ENCODE data around the gene PPM1F.
"Not testable (repeated sequence)": the region's sequence is repeated elsewhere in the genome, so short reads cannot be mapped to it uniquely, and the experiment has no call there.

The PPM1F gene

DNA sequence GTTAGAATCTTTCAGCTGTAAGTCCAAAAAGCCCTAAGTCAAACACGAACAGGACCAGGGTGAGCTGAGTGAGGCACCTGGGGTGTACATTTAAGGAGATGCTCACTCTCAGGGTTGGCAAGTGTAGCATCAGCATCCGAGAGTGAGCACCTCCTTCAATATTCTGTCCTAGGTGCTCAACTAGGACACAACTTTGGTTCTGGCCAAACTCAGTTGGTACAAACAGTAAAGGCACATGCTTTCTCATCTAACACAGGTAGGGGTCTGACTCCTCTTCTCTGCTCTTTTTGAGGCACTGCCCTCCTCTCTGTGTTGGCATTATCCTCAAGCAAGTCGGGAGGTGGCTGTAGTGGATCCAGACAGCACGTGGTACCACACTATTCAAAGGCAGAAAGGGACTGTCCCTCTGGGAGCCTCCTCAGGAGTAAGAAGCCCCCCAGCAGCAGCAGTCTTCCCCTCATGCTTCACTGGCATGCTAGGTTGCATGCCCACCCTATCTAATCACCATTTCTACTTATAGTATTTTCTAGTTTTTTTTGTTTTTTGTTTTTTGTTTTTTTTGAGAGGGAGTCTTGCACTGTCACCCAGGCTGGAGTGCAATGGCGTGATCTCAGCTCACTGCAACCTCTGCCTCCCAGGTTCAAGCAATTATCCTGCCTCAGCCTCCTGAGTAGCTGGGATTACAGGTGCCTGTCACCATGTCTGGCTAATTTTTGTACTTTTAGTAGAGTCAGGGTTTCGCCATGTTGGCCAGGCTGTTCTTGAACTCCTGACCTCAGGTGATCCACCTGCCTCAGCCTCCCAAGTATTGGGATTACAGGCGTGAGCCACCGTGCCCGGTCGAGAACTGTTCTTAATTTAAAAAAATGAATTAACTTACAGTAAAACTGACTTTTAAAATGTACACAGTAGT, 70.6 kb downstream of the PPM1F start:
- DNase-seq = no peak

- no peak for DNase-seq
These were observed 76.0 kb downstream of the PPM1F start for GRCh38 chr22:21876486-21877176.

DNA sequence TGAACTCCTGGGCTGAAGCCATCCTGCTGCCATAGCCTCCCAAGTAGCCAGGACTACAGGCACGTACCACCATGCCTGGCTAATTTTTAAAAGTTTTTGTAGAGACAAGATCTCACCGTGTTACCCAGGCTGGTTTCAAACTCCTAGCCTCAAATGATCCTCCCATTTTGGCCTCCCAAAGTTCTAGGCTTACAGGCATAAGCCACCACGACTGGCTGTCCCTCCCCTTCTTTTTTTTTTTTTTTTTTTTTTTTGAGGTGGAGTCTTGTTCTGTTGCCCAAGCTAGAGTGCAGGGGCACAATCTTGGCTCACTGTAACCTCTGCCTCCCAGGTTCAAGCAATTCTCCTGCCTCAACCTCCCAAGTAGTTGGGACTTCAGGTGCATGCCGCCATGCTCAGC, 77.7 kb downstream of the PPM1F start:
- not testable (repeated sequence) for DNase-seq

GRCh38 chr22:21873619-21874018, 79.0 kb downstream of the PPM1F start:
- no peak for DNase-seq

DNA sequence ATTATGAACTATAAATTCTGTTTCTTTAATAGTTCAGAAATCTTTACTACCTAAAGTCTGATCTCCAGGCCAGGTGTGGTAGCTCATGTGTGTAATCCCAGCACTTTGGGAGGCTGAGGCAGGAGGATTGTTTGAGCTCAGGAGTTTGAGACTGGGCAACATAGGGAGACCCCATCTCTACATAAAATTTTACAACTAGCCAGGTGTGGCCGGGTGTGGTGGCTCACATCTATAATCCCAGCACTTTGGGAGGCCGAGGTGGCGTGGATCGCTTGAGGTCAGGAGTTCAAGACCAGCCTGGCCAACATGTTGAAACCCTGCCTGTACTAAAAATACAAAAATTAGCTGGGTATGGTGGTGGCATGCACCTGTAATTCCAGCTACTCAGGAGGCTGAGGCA, 79.9 kb downstream of the PPM1F start:
- not testable (repeated sequence) for DNase-seq

Measured in NCI-H187 (cell line).